HL-60 (cell line): ENCODE data around the gene MMP20.

Experiments
- DNase-seq, 2 experiments: peaks; one replicate each; pipeline ENCODE4 v3.0.0-alpha.2; 2010 to 2020; ENCODE audit warnings: low read depth in 1 of 2, low spot score in 1 of 2
- H3K27ac ChIP-seq: fragments of 250-450 bp; sonication (Bioruptor Pico); replicated peaks from 2 replicates; pipeline ENCODE4 v1.5.1; 2020; ENCODE audit warnings: mild to moderate bottlenecking, moderate library complexity
- H3K27me3 ChIP-seq: fragments of 250-450 bp; sonication (Bioruptor Pico); 2 replicates; pipeline ENCODE4 v1.5.1; 2021; ENCODE audit warnings: mild to moderate bottlenecking, moderate library complexity; ENCODE audit not compliant: insufficient read depth, poor library complexity, severe bottlenecking
- H3K4me3 ChIP-seq: replicated peaks from 2 replicates; pipeline ENCODE4 v1.5.1; 2011; ENCODE audit warnings: mild to moderate bottlenecking, control low read depth, low read length; ENCODE audit not compliant: insufficient read depth
- CTCF ChIP-seq: IDR thresholded peaks from one replicate; pipeline ENCODE4 v1.5.1; 2011; ENCODE audit warnings: low read length, control low read depth, inconsistent platforms; ENCODE audit not compliant: insufficient read depth
- GABPA ChIP-seq: IDR thresholded peaks from 2 replicates; pipeline ENCODE4 v1.6.1; 2012; ENCODE audit warnings: low read depth
- POLR2AphosphoS5 ChIP-seq: IDR thresholded peaks from 2 replicates; pipeline ENCODE4 v1.6.1; 2012; ENCODE audit warnings: low read depth
- REST ChIP-seq: IDR thresholded peaks from 2 replicates; pipeline ENCODE4 v1.6.1; 2012; ENCODE audit warnings: low read depth; ENCODE audit not compliant: insufficient replicate concordance
- SPI1 ChIP-seq: IDR thresholded peaks from 2 replicates; pipeline ENCODE4 v1.6.1; 2012; ENCODE audit warnings: low read depth, mild to moderate bottlenecking, borderline replicate concordance

MMP20 gene

GRCh38 chr11:102591160-102591718 lies 33.9 kb downstream of the MMP20 start:
- Histone ChIP-seq H3K4me3 (no peak overlapping the region), H3K27ac (no peak overlapping the region), H3K27me3 (no peaks in the 10 kb centered on the region)
- no peak for DNase-seq
- TF ChIP-seq GABPA (no peak), CTCF (no peak), REST (no peak), SPI1 (no peak), POLR2AphosphoS5 (no peak)

GRCh38 chr11:102590276-102591049 lies 34.7 kb downstream of the MMP20 start:
- no peak for TF ChIP-seq POLR2AphosphoS5
- peak; percentile 74 for TF ChIP-seq SPI1
- H3K27ac ChIP-seq, result no peak overlapping the region
- no peak overlapping the region for H3K4me3 ChIP-seq
- DNase-seq, result peak in 1 of 2 experiments; percentile 30
- no peaks in the 10 kb centered on the region for H3K27me3 ChIP-seq

GRCh38 chr11:102589047-102589459 lies 36.1 kb downstream of the MMP20 start:
- TF ChIP-seq SPI1 (peak; percentile 86), CTCF (no peak)
- DNase-seq, result peak in 1 of 2 experiments; percentile 65
- H3K27ac ChIP-seq, result peak overlapping the region; percentile 33
- no peak overlapping the region for H3K4me3 ChIP-seq
- H3K27me3 ChIP-seq, result no peaks in the 10 kb centered on the region

GRCh38 chr11:102587722-102588121 lies 37.4 kb downstream of the MMP20 start:
- no peak overlapping the region for H3K27ac ChIP-seq
- no peak overlapping the region for H3K4me3 ChIP-seq
- no peak for DNase-seq
- no peaks in the 10 kb centered on the region for H3K27me3 ChIP-seq
- TF ChIP-seq REST (no peak), CTCF (no peak), GABPA (no peak), SPI1 (no peak), POLR2AphosphoS5 (no peak)
